Transverse colon (tissue), 4 donors: Measurements from ENCODE around the gene RASAL2.

ENCODE experiments used
- POLR2AphosphoS5 ChIP-seq, 3 donors: sonication (generic); formaldehyde crosslinking; IDR thresholded peaks; one replicate each; pipeline ENCODE4 v1.6.1; 2016; ENCODE audit warnings: antibody characterized with exemption in 3 of 3
- TF ChIP-seq, protein P1 (sequence below), 5 experiments: fragments of 200-600 bp in 3 of 5; fragments of 450-650 bp in 2 of 5; sonication (generic) in 3 of 5; IDR thresholded peaks; 1 replicate in 2 of 5; 2 replicates in 3 of 5; pipeline ENCODE4 v1.5.1; 2016 to 2017; ENCODE audit warnings: antibody characterized with exemption in 5 of 5, inconsistent platforms in 3 of 5, mild to moderate bottlenecking in 2 of 5, moderate library complexity in 1 of 5

DNA sequence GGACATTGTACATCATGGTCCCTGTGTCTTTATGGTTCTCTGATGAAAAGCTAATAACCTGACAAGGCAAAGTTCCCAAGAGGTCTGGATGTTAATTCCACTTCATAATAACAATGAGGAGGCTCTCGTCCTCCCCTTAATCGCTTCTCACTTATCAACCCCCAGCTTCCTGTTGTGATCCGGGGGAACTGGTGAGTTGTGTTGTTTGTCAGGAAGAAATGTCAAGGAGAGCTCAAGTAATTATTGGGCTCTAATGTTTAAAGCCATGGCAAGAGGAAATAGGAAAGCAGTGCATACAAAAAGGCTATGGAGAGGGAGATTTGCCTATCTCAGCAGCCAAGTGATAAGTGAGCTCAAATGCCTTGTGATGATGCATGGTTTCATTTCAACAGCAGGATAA, 42.8 kb upstream of the RASAL2 start:
- TF ChIP-seq, protein P1, sequence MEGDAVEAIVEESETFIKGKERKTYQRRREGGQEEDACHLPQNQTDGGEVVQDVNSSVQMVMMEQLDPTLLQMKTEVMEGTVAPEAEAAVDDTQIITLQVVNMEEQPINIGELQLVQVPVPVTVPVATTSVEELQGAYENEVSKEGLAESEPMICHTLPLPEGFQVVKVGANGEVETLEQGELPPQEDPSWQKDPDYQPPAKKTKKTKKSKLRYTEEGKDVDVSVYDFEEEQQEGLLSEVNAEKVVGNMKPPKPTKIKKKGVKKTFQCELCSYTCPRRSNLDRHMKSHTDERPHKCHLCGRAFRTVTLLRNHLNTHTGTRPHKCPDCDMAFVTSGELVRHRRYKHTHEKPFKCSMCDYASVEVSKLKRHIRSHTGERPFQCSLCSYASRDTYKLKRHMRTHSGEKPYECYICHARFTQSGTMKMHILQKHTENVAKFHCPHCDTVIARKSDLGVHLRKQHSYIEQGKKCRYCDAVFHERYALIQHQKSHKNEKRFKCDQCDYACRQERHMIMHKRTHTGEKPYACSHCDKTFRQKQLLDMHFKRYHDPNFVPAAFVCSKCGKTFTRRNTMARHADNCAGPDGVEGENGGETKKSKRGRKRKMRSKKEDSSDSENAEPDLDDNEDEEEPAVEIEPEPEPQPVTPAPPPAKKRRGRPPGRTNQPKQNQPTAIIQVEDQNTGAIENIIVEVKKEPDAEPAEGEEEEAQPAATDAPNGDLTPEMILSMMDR (IDR thresholded peaks at IDR 0.05) = no peak
- TF ChIP-seq POLR2AphosphoS5 (IDR thresholded peaks at IDR 0.05) = no peak
